ENCODE results near the gene DYSF. TPM values are rescaled to one million over a fixed set of nuclear protein-coding genes. Genes with fewer than 3 reads are reported as not detected.

The DYSF gene
- total RNA-seq, 1 donor from 2014 or later, result 12.8 TPM

DNA sequence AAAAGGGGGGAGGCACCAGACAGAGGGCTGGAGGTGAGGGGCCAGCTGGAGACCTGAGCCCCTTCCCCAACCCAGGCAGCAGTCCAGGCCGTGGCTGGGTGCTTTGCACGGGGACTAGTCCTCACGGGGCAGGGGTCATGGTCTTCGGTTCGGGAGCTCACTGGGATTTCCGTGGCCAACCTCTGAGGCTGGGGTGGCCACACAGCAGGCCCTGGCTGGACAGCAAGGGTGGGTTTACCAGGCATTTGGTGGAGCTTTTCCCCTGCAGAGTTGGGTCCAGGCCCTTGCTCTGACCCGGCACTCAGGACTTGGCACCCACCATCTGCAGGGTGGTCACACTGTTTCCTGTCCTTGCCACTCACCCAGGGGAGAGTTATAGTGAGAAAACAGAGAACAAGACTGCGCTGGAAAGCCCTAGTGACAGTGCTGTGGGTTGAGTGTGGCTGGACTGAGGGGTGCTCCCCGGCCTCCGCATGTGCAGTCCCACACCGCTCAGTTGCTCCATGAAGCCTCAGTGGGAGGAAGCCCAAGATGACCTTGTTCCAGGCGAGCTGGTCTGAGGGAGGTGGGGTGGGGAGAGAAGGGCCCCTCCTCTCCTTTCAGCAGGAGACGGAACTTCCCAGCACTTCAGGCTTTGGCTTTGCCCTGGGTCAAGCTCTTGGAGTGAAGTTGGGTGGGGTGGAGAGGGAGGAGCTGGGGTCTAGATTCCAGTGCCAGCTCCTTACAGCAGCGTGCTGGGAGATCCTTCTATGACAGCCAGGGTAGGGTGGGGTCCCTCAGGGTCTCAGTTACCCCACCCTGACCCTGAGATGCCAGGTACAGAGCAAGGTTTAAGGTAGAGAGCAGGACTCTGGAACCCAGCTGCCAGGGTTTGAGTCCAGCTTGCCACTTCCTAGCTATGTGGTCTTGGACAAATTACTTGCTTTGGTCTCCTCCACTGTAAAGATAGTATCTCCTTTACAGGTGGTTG, 219.8 kb downstream of the DYSF start:
- DNase-seq (ENCODE audit: low spot score), result no peak

DNA sequence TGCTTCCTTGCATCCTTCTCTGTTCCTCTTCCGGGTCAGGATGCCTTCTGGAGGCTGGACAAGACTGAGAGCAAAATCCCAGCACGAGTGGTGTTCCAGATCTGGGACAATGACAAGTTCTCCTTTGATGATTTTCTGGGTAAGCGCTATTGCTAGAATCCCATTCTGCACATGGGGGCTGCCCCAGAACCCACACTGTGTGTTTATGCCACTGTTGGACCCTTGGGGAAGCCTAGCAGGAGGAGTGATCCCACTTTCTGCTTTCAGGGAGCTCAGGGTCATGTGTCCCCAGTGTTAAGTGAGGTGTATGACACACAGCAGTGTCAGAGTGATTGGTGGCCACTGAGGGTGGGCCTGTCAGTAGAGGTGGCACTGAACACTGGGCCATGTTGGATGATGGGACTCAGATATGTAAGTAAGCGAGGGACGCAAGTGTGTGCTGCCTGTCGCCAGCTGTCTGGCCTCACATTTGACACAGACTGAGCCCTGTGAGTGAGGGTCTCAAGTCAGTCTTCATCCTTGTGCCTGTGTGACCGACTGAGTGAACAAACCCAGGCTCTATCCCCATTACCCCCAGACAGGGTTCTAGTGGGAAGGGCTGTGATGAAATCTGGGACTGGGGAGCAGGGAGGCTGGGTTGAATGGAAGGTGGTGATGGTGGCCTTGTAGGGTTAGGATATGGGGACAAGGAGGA, 220.9 kb downstream of the DYSF start:
- no peak for DNase-seq (ENCODE audit: low spot score)

DNA sequence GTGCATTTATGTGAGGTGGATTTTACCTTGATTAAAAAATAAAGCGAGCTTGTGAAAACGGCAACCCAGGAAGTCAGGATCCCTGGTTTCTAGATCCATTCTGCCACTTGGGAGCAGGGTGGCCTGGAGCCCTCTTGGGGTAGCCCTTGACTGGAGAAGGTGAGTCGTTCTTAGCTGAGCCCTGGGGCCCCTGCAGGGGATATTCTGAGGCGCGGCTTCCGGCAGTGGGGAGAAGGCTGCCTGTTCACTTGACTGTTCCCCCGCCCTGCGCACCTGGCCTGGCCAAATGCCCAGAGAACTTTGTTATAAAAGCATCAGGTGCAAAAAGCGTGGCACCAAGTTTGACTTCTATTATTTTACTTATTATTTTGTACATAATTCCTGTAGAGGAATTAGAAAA, 221.9 kb downstream of the DYSF start:
- peak; percentile 38 for DNase-seq (ENCODE audit: low spot score)

DNA sequence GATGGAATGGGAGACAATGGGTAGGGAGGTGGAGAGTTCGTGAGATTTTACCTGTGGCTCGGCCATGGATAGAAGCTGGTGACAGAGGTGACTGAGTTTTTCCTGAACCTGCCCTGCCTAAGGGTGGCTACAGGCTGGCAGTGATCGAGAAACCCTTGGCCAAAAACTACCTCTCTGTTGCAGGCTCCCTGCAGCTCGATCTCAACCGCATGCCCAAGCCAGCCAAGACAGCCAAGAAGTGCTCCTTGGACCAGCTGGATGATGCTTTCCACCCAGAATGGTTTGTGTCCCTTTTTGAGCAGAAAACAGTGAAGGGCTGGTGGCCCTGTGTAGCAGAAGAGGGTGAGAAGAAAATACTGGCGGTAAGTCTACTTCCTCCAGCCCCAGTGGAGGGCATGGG, 225.5 kb downstream of the DYSF start:
- no peak for DNase-seq (ENCODE audit: low spot score)

DNA sequence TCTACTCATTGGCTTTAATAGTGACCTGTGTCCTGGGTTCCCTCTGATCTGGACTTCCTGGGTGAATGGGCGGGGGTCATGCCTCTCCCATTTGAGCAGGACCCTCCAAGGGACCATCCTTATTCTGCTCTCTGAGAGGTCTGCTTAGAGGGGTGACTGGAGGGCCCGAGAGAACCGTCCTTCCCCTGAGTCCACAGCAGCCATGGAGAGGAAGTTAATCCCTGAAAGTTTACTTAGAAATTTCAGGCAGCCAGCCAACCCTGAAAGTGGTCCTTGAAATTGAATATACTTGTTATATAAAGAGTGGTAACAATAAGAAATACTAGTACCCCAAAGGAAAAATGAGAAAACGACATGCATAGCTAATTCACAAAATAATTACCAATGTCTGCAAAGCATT, 226.1 kb downstream of the DYSF start:
- no peak for DNase-seq (ENCODE audit: low spot score)

DNA sequence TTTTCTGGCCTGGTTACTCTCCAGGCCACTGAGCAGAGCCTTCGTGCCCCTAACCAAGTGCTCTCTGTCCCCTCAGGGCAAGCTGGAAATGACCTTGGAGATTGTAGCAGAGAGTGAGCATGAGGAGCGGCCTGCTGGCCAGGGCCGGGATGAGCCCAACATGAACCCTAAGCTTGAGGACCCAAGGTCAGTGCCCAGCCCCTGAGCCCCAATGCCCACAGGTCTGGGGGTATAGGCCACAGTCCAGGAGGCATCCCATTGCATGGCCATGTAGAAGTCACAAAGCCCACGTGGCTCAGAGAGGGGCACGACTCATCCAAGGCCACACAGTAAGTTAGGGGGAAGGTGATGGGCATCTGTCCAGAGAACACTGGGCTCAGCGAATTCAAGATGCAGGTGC, 227.6 kb downstream of the DYSF start:
- DNase-seq (ENCODE audit: low spot score), result no peak

DNA sequence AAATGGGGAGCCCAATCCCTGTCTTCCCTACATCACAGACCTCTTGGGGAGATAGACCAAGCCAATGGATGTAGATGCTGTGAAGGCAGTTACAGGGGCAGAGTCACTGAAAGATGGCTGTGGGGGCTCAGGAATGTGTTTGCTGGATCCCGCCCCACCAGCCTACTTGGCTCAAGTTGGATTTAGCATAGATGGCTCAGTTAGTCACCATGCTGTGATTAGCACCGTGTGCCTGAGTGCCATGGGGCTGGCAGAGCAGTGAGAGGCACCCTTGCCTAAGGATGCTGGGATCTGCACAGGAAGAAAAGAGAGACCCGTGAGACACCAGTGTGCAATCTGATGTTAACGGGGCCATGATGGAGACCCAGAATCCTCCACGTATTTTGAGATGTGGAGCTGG, 228.3 kb downstream of the DYSF start:
- no peak for DNase-seq (ENCODE audit: low spot score)

DNA sequence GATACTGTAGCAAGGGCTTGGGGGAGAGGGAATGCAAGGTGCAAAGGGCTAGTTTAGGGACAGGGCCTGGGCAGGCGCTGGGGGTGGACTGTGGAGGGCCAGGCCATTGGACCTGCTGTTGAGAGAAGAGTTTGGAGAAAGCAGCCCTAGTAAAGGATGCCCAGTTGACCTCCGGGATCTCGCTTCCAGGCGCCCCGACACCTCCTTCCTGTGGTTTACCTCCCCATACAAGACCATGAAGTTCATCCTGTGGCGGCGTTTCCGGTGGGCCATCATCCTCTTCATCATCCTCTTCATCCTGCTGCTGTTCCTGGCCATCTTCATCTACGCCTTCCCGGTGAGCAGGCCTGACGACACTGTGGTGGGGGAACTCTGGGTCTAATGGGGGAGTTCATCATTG, 229.0 kb downstream of the DYSF start:
- no peak for DNase-seq (ENCODE audit: low spot score)

DNA sequence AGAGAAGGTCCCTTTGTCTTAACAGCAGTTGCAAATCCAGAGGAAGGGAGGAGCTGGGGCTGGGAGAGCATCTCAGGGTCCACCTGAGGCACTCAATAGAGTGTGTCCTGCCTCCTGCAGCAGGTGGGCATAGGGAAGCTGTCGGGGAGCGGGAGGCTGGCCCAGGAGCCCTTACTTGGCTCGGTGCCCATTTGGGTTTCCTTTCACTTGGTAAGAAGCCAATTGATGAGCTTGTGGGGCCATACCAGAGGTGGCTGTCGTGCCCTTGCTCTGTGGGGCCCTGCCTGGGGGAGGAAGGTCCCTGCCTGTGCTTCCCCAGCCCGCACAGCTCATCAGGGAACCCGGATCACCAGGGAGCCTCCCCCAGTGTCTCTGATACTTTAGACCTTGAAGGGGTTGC, 229.7 kb downstream of the DYSF start:
- no peak for DNase-seq (ENCODE audit: low spot score)

DNA sequence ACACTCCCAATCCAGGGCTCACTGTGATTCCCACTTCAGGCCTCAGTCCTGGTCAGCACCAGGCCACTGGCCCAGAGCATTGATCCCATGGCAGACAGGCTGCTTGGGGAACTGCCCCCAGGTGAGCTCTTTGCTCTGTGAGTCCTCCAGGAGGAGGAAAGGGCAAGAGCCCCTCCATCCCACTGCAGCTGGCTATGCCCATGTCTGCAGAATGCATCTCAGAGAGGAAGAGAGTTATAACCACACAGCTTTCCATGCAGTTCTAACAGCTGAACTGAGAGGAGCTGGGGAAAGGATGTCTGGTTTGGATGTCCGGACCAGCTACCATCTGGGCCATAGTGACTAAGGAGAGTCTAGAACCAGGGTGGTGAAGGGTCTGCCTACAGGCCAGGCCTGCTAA, 230.3 kb downstream of the DYSF start:
- no peak for DNase-seq (ENCODE audit: low spot score)

DNA sequence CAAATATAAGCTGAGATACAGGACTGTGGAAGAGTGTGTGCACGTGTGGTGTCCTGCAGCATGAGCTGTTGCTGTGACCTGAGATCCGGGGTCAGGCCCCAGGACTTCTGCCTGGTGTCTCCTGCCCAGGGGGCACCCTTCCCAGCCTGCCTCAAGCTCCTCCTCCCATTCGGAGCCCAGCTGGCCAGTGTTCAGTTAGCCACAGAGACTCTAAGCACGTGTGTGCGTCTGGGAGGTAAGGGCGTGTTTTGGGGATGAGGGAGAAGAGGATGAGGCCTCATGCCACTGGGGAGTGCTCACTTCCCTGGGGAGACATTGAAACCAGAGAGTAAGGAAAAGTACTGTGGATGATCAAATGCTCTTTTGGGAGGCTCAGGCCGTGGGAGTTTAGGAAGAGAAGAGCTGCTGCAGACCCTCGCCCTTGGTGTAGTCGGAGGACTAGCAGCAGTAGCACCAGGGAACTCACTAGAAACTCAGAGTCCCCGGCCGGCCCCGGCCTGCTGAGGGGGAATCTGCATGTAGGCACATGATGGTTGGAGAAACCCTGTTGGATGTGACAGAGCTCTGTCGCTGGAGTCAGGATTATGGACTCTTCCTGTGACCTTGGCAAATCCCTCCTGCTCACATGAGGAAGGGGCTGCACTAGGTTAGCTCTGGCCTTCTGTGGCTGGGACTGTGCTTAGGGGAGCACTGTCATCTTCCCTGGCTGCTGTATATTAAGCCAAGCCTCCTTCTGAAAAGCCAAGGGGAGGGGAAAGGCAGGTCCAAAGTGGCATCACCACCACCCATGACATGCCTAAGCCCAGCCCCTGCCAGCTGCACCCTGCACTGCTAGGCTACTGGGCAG, 231.1 kb downstream of the DYSF start:
- no peak for DNase-seq (ENCODE audit: low spot score)

DNA sequence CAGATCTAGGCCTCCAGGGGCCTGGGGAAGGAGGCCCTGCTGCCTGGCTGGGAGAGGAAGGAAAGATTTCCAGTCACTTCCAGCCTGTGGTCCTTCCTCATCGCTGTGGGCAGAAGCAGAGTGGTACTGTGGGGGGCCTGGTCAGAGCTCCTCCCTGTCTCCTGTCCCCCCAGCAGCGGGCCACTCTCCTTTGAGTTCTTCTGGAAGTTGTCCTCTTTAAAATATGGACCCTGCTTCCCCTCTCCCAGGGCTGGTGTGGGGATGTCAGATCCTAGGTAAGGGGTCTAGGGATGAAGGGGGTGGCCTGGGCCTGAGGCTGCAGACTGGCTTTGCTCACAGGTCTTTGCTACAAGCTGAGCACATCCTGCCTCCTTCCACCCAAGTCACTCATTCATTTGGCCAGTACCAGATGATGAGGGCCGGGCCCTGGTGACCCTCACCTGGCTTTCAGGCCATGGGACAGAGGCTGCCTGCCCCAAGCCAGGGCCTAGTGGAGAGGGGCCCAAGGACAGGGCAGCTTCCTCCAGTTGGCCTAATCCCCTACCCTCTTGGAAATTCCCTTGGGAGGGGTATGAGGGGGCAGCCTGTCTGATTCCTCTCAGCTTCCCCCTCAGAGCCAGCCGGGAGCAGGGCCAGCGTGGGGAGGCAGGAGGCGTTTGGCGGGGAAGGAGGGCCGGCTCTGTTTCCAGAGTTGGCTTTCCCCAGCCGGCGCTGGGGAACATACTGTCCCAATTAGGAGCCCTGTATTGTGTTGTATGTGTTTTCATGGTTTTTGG, 231.9 kb downstream of the DYSF start:
- no peak for DNase-seq (ENCODE audit: low spot score)

DNA sequence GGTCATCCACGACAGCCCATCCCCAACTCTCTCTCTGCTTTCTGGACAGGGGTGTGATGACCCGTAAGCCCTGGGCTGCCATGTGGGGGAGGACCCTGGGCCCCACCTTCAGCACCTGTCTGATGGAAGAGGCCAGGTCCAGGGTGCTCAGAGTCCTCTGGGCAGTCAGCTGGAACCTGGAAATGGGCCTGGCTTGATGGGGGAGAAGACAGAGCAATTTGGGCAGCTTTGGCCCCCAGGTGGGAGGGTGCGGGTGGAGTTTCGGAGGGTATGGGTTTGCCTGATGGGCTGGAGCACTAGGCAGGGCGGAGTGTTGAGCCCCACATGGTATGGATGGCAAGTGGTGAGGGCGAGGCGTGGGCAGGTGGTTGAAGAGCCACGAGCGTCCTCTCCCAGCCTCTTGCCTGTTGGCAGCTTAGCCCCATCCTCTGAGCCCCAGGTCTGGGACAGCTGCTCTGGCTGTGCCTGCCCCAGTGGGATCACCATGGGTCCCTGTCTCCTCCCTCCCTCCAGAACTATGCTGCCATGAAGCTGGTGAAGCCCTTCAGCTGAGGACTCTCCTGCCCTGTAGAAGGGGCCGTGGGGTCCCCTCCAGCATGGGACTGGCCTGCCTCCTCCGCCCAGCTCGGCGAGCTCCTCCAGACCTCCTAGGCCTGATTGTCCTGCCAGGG, 232.7 kb downstream of the DYSF start:
- no peak for DNase-seq (ENCODE audit: low spot score)

DNA sequence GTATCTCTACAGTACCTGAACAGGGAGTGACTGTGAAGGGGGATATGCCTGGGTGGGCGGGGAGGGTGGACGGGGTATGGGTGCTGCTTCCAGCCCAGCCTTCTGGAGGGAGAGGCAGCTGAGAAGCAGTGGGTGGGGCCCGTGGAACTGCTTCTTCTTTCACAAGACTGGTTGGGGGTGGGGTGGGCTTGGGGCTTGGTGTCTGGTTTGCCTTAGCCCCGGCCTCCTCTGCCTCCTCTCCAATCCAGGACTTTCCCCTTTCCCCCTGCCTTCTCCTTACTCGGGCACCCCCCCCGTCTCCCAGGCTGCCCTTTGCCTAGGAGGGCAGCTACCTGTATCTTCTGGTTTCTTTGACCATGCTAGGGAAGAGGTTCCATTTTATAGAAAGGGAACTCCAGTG, 233.4 kb downstream of the DYSF start:
- DNase-seq (ENCODE audit: low spot score), result no peak

DNA sequence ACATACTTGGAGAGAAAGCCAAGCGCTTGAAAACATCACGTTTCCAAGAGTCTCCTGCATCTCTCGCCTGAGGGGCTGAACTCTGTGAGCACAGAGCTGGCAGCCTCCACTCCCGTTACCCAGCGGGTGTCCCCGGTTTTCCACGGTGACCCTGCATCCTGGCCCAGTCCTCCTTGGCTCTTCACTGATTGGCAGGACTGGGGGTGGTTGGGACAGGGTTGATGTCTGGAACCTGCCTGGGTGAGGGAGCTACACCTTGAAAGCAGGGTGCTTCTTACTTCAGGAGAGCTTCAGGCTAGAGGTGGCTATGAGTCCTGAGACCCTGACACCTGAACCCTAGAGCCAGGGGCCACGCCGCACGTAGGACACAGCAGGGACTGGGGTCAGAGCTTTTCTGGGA, 234.1 kb downstream of the DYSF start:
- no peak for DNase-seq (ENCODE audit: low spot score)

DNA sequence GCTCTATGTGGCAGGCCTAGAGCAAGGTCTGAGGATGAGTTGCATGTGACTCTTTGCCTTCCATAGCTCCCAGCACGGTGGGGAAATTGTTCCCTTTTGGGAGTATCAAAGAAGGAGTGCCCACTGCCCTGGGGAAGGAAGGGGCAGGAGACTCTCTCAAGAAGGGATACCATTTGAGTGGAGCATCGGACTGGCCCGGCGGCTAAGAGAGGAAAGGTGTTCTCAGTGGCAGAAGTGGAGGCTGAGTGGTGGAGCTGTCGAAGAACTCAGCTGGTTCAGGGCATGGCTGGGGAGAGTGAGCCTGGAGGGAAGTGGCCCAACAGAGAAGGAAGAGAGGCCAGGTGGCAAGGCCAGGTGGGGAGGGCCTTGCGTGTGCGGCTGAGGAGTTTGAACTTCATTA, 235.2 kb downstream of the DYSF start:
- no peak for DNase-seq (ENCODE audit: low spot score)

DNA sequence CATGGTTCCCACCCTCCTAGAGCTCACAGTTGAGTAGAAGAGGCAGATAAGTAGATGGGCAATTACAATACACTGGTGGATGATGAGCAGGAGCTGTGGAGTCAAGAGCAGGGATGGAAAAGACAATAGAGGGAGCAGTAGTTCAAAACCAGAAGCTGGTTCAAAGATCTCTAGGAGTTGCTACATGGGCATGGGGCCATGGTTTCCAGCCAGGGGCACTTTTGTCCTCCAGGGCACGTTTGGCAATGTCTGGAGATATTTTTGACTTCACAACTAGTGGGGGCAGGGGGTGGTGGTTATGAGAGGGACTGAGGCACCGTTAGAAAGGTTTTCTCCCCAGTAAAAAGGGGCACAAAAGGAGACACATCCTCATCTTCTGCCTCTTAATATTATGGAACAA, 236.0 kb downstream of the DYSF start:
- DNase-seq (ENCODE audit: low spot score), result no peak

DNA sequence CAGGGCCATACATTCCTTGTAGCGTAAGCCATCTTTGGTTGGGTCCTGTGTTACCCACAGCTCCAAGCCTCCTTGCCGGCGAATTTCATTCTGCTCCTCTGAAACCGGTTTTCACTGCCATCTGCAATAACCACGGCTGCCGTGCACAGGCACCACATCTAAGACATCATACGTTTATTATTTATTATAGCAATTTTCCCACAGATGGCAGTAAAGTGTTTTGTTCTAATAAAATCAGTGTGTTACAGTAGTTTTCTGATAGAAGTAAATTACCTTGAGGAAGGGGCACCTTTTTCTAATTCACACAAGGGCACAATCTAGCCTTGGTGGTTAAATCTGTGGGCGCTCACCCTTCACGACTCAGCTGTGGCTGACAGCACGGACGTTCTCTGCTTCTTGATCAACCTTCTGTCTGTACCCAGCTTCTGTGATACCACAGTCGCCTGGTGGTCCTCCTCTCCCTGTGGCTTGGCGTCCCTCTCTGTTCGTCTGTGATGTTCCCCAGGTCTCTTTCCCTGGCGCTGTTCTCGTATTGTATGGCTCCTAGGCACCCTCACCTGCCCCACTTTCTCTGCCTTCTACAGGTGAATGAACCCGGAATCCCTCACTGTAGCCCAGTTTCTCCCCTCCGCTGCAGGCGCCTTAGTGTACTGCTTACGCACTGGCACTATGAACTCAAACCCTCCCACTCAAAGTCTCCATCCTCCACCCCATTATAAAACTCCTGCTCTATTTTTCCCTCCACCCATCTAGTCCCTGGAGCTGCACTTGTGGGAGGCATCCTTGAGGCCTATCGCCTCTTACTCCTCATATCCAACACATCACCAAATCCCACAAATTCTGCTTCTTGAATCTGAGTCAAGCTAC, 236.8 kb downstream of the DYSF start:
- no peak for DNase-seq (ENCODE audit: low spot score)

DNA sequence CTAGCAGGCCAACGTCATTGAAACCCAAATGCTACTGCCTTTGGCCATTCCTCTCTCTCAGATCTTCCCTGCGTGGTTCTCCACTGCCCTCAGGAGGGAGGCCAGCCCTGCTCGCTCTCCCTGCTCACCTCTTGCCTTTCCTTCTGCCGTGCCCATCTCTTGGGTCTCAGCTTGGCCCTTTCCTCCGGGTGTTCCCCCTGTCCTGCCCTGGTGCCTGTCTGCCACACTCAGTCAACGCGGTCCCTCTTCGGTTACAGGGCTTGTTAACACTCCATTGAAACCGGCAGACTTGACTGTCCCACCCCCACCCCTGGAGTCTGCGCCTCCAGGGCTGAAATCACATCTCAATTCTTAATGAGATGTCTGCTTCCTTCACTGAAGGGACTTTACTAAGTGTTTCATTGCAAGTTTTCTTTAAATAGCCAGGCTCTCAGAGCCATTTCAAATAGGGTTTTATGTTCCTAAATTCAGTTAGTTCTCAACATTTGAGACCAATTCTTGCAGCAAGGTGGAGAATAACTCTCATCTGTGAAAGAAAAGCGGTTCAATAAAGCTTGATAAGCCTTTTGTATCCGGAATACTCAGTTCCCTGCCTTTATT, 237.6 kb downstream of the DYSF start:
- no peak for DNase-seq (ENCODE audit: low spot score)
